ENCODE data around the gene LAMB4.
"Not testable (repeated sequence)": the region's sequence is repeated elsewhere in the genome, so short reads cannot be mapped to it uniquely, and the experiment has no call there.

LAMB4 gene

GRCh38 chr7:108049962-108050361 is 80.2 kb downstream of the LAMB4 start:
- DNase-seq (ENCODE audit: extremely low read depth in 1 of 2, low read depth in 1 of 2) = no peak

DNA sequence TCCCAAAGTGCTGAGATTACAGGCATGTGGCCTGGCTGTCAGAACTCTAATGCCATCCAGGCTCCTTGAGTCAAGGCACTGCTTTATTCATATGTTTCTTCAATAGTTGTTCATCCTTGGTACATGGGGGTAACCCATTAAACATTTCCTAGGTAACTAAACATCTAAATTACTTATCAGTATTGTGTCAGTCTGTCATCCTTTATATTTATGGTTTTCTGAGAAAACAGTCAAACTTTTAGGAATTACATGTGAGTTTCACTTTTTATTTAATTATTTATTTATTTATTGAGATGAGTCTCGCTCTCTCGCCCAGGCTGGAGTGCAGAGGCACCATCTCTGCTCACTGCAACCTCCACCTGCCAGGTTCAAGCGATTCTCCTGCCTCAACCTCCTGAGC is 81.7 kb downstream of the LAMB4 start:
- DNase-seq (ENCODE audit: extremely low read depth in 1 of 2, low read depth in 1 of 2) = no peak

DNA sequence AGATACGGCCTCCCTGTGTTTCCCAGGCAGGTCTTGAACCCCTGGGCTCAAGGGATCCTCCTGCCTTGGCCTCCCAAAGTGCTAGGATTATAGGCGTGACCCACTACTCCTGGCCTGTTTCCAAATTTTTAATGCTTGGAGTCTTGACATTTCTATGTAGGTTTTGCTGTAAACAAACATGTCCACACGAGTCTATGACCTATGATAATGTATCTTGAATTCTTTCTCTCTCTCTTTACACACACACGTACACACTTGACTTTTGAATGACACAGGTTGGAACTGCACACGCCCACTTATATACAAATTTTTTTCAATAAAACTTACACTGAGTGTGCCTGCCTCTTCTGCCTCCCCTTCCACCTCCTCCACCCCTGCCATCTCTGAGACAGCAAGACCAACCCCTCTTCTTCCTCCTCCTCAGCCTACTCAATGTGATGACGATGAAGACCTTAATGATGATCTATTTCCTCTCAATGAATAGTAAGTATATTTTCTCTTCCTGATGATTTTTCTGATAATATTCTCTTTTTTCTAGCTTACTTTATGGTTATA is 83.1 kb downstream of the LAMB4 start:
- no peak for DNase-seq (ENCODE audit: extremely low read depth in 1 of 2, low read depth in 1 of 2)

DNA sequence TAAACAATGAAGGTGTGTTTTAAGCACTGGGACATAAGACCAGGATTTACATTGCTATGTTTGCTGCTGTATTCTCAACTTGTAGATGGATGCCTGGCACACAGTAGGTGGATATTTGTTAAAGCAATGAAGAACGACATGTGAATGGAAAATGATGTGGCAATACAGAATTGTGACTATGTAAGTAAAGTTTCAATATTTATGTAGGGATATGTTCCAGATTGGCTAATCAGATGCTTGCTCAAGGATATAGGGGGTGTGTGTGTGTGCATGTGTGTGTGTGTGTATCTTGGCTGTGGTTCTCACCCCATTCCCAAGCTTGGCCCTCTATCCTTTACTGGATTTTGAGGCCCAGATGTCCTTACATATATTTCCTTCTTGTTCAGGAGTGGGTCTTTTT is 84.5 kb downstream of the LAMB4 start:
- no peak for DNase-seq (ENCODE audit: extremely low read depth in 1 of 2, low read depth in 1 of 2)

DNA sequence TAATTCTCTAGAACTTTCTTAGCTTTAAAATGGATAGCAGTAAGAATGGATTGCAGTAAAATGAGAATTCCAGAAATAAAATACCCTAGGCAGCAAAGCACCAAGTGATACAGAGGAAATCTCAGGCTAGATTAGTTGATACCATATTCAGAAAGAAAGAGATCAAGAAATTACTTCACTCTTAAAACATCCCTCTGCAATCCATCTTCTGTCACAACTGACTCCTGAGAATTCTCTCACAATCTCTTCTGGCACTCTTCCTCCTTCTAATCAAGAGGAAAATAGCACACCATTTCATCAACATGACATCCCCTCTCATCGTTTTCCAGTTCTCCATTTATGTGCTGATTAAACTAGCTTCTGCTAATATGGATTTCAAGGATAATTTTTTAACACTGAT is 85.0 kb downstream of the LAMB4 start:
- DNase-seq (ENCODE audit: extremely low read depth in 1 of 2, low read depth in 1 of 2) = no peak

DNA sequence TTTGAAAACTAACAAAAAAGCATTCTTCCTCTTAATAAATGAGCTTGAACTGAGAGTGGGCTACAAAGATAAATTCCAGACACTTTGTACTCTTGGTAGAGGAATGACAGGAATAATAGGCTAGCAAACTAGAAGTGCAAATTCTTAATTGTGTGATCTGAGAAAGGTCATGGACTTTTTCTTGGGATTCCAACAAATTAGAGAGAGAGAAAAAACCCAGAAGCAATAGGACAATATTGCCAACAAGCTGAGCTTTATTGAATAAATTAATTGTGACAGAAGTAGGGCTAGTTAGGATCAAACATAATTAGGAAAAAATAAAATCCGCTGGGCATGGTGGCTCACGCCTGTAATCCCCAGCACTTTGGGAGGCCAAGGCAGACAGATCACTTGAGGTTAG is 85.8 kb downstream of the LAMB4 start:
- DNase-seq (ENCODE audit: extremely low read depth in 1 of 2, low read depth in 1 of 2) = no peak

DNA sequence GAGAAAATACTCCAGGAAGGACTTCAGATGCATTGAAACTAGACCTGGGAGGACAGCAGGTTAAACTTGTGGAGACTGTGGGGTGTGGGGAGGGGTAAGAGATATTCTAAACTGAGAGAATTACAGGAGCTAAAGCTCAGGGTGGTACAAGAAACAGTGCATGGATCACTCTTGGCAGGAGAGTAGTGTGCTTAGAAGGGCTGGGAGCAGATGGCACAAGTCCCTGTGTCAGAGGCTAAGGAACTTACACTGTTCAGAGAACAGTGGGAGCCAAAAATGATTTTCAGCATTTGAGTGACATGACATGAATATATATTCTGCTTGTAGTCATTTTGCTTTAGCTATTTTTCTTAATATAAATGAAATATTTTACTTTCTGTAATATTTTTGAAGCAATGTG is 91.2 kb downstream of the LAMB4 start:
- DNase-seq (ENCODE audit: extremely low read depth in 1 of 2, low read depth in 1 of 2) = no peak

GRCh38 chr7:108037741-108038140 is 92.4 kb downstream of the LAMB4 start:
- no peak for DNase-seq (ENCODE audit: extremely low read depth in 1 of 2, low read depth in 1 of 2)

DNA sequence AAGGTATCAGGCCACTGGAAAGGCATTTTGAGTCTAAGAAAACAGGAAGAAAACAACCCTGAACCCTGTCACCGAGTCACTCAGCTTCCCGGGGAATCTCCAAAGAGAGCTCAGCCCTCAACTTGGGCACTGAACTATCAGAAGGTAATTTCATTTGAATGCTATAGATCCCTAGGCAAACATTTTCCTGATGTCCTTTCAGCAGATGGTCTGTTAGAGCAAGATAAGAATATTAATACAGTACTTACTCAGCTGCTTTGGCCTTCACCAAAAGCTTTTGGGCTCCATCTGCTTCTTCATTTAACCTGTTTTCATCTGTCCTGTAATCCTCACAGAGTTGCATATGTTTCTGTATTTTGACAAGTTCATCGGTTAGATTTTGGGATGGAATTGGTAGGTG is 93.0 kb downstream of the LAMB4 start:
- no peak for DNase-seq (ENCODE audit: extremely low read depth in 1 of 2, low read depth in 1 of 2)

- no peak for DNase-seq (ENCODE audit: extremely low read depth in 1 of 2, low read depth in 1 of 2)
Measured at GRCh38 chr7:108034586-108034985, 95.6 kb downstream of the LAMB4 start.

- DNase-seq (ENCODE audit: extremely low read depth in 1 of 2, low read depth in 1 of 2) = no peak
Measured at GRCh38 chr7:108033776-108034497, 96.2 kb downstream of the LAMB4 start.

GRCh38 chr7:108033309-108033708 is 96.9 kb downstream of the LAMB4 start:
- not testable (repeated sequence) for DNase-seq (ENCODE audit: extremely low read depth in 1 of 2, low read depth in 1 of 2)

- DNase-seq (ENCODE audit: extremely low read depth in 1 of 2, low read depth in 1 of 2) = no peak
Measured at GRCh38 chr7:108030516-108030915, 99.6 kb downstream of the LAMB4 start.

GRCh38 chr7:108029034-108029433 is 101.1 kb downstream of the LAMB4 start:
- DNase-seq (ENCODE audit: extremely low read depth in 1 of 2, low read depth in 1 of 2) = no peak

GRCh38 chr7:108028111-108028510 is 102.0 kb downstream of the LAMB4 start:
- DNase-seq (ENCODE audit: extremely low read depth in 1 of 2, low read depth in 1 of 2) = no peak

- DNase-seq (ENCODE audit: extremely low read depth in 1 of 2, low read depth in 1 of 2) = no peak
Measured at GRCh38 chr7:108027239-108027638, 102.9 kb downstream of the LAMB4 start.

GRCh38 chr7:108026647-108027046 is 103.5 kb downstream of the LAMB4 start:
- DNase-seq (ENCODE audit: extremely low read depth in 1 of 2, low read depth in 1 of 2) = no peak

DNA sequence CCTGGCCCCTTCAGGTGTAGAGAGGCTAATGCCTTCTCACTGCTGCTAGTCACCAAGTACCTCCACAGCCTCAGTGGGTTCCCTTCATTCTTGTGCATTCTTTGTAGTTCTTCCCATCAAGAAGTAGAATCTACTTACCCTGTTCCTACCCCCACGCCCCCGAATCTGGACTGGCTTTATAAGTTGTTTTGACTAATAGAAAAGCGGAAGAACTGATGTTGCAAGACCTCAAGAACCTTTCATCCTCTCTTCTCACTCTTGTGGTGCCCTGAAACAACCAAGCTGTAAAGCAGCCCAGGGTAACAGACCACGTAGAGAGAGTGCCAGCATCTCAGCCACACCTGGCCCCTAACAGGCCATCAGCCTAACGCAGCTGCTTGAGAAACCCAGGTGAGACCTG is 104.0 kb downstream of the LAMB4 start:
- no peak for DNase-seq (ENCODE audit: extremely low read depth in 1 of 2, low read depth in 1 of 2)

- no peak for DNase-seq (ENCODE audit: extremely low read depth in 1 of 2, low read depth in 1 of 2)
Measured at GRCh38 chr7:108024538-108024937, 105.6 kb downstream of the LAMB4 start.

DNA sequence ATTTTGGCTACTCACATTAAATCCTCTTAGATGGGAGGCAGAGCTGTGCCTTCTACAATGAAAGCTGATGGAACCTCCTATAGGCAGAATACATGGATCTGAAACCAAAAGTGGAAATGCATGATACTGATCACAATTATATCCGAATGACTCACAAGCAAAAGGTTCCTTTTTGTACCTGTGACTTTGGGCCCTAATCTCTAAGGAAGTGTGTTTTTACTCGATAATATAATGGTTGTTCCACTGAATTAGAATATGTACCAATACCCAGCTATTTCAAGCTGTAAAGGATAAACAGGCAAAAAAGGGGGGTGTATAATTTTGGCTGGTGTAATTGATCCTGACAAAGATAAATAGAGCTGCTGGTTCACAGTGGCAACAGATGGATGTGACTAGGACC is 109.6 kb downstream of the LAMB4 start:
- no peak for DNase-seq (ENCODE audit: extremely low read depth in 1 of 2, low read depth in 1 of 2)

DNA sequence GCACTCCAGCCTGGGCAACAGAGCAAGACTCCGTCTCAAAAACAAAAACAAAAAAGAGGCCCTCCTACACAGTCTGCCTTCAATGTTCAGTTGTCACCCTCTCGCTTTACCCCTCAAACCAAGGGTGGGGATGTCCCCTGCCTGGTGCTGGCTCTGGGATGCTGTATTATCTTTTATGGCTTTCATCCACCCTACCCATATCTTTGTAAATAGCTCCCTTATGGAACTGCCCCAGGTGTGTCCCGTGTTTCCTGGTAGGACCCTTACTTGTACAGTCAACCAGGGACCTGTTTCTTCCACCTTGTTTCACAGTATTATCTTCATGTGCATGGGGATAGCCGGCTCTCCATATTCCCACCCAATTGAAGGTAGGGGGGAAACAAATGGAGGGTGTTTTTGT is 111.5 kb downstream of the LAMB4 start:
- DNase-seq (ENCODE audit: extremely low read depth in 1 of 2, low read depth in 1 of 2) = no peak

DNA sequence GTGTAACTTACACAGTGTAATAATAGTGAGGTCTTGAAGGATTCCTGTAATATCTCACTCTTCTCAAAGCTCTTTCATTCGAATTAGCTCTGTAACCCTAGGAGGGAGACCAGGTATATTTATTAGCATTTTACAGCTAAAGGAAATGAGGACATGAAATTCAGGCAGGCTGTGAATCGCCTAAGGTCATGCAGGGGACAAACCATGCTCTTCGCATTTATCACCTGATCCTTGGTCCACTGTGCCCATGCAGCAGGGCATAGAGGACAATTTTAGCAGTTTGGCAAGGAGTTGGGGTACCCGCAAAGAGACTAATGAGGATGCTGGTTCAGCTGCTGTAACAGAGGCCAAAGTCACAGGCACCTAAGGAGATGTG is 112.4 kb downstream of the LAMB4 start:
- DNase-seq (ENCODE audit: extremely low read depth in 1 of 2, low read depth in 1 of 2) = no peak
